ENCODE measurements around the gene GLT6D1. TPM values are rescaled to one million over a fixed set of nuclear protein-coding genes. Genes with fewer than 3 reads are reported as not detected.

Gene GLT6D1
- total and polyA plus RNA-seq, 2 of the 4 experiments (the other 2 are of a cell fraction) = not detected

DNA sequence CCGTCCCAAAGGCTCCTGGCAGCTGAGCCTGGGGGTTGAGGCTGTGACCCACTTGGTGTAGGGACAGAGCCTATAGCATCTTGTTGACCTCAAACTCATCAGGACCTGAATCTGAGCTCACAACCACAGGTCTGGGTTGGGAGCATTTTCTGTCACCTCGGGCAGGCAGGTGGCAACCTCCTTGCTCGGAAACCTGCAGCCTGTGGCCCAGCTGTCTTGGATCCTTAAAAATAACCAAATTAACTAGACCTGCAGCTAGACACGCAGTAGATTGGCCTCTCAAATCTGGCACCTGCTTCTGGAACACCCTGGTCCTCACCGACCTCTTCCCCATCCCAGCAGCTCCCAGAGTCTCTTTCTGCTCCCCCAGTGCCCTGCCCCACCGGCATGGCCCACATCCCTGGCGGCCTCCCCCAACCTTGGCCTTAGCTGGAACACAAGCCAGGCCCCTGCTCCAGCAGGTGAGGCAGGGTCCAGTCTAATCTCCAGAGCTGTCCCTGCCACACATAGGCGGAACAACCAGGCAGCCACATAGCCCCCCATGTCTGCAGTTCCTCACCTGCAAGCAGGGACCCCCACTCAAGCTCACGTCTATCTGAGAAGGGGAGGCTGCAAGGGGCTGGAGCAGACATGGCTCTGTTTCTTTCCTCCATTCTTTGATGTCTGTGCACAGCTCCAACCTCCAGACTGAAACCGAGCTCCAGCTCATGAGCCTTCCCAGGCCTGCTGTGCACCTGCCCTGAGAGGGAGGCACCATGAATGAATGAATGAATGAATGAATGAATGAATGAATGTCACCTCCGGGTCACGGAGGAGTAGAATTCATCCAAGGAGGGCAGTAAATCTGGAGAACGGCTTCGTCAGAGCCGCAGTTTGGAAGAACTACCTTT lies 49.5 kb downstream of the GLT6D1 start (continued):
- TF ChIP-seq, protein P1, sequence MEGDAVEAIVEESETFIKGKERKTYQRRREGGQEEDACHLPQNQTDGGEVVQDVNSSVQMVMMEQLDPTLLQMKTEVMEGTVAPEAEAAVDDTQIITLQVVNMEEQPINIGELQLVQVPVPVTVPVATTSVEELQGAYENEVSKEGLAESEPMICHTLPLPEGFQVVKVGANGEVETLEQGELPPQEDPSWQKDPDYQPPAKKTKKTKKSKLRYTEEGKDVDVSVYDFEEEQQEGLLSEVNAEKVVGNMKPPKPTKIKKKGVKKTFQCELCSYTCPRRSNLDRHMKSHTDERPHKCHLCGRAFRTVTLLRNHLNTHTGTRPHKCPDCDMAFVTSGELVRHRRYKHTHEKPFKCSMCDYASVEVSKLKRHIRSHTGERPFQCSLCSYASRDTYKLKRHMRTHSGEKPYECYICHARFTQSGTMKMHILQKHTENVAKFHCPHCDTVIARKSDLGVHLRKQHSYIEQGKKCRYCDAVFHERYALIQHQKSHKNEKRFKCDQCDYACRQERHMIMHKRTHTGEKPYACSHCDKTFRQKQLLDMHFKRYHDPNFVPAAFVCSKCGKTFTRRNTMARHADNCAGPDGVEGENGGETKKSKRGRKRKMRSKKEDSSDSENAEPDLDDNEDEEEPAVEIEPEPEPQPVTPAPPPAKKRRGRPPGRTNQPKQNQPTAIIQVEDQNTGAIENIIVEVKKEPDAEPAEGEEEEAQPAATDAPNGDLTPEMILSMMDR (conservative IDR thresholded peaks at IDR 0.05; ENCODE audit: low read depth, low read length) = no peak

DNA sequence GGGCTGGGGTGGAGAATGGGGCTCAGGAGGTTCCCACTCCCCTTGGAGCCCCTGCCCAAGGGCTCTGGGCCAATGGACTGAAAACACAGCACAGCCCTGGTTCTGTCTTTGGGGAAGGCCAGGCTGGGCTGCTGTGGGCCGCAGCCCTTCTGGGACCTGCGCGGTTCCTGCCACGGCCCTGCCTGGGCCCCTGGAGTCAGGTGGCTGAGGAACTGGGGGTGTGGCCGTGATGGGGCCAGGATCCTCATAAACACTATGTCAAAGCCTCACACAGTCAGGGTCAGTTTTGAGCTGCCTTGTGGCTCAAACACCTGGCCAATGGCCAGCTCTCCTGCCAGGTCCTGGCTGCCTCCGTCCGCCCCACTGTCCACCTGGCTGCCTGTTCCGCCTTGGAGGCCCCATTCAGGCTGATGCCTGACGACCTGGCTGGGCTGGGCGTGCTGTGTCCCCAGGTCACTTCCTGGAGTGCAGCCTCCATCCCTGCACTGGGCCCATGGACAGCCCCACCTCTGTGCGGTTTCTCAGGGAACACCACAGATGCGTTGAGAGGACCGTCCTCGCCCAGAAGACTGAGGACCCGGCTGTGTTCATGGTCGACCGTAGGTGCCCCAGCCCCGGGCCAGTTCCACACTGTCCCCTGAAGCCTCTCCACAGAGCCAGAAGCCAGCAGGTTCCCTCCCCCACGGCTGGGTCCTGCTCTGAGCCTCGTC lies 50.3 kb downstream of the GLT6D1 start:
- no peak for ATAC-seq (ENCODE audit: low read depth)
- H4K5ac ChIP-seq (ENCODE audit: low read depth, low read length) = no peak overlapping the region
- in situ Hi-C loops (cut with MboI; ENCODE audit: low sequenced_read_pairs) = no loop called here
- TF ChIP-seq FOS (IDR thresholded peaks at IDR 0.05; ENCODE audit: low read depth, low read length) (no peak), SMC3 (IDR thresholded peaks at IDR 0.05; ENCODE audit: low read depth, low read length) (no peak), RFX5 (IDR thresholded peaks at IDR 0.05; ENCODE audit: low read depth, low read length) (no peak), CEBPB (IDR thresholded peaks at IDR 0.05; ENCODE audit: low read depth, low read length) (no peak), RCOR1 (IDR thresholded peaks at IDR 0.05; ENCODE audit: insufficient replicate concordance, low read length) (no peak), MAFK (IDR thresholded peaks at IDR 0.05; ENCODE audit: low read depth, low read length) (no peak), NFE2L2 (IDR thresholded peaks at IDR 0.05; ENCODE audit: low read depth, low read length) (no peak)
- TF ChIP-seq, protein P2, sequence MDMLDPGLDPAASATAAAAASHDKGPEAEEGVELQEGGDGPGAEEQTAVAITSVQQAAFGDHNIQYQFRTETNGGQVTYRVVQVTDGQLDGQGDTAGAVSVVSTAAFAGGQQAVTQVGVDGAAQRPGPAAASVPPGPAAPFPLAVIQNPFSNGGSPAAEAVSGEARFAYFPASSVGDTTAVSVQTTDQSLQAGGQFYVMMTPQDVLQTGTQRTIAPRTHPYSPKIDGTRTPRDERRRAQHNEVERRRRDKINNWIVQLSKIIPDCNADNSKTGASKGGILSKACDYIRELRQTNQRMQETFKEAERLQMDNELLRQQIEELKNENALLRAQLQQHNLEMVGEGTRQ (IDR thresholded peaks at IDR 0.05; ENCODE audit: low read depth, low read length) = no peak
- TF ChIP-seq, protein P1 (conservative IDR thresholded peaks at IDR 0.05; ENCODE audit: low read depth, low read length) = no peak

More for the DNA sequence above, 50.3 kb downstream of the GLT6D1 start:
- dilution Hi-C loops (cut with HindIII; ENCODE audit: low sequenced_read_pairs, unreplicated experiment) = no loop called here
- no peaks in the 10 kb centered on the region for H3K9me3 ChIP-seq (ENCODE audit: control insufficient read depth, insufficient read depth, low read length)
- no peak overlapping the region for H3K4ac ChIP-seq (ENCODE audit: low read depth, low read length)
- H2AFZ ChIP-seq (replicated peaks; ENCODE audit: low read length, poor library complexity) = no peak overlapping the region
- H3K27ac ChIP-seq (ENCODE audit: insufficient read depth, low read length) = no peak overlapping the region
- no peak overlapping the region for H3K23ac ChIP-seq (ENCODE audit: low read depth, low read length)
- H2AK5ac ChIP-seq (ENCODE audit: low read depth, low read length) = no peak overlapping the region
- no peak overlapping the region for H3K9ac ChIP-seq (ENCODE audit: low read depth, low read length)
- H3K18ac ChIP-seq (ENCODE audit: low read depth, low read length) = no peak overlapping the region
- H4K20me1 ChIP-seq (ENCODE audit: insufficient read depth, low read length) = no peaks in the 10 kb centered on the region
- no peak overlapping the region for H3K4me2 ChIP-seq (ENCODE audit: low read depth, low read length)
- H4K91ac ChIP-seq (ENCODE audit: insufficient read depth, low read depth, low read length) = no peak overlapping the region
- no peaks in the 10 kb centered on the region for H3K79me1 ChIP-seq (ENCODE audit: low read depth in 1 of 2, low read length in 2 of 2)
- no peak overlapping the region for H2BK20ac ChIP-seq (ENCODE audit: low read depth, low read length)
- H3K56ac ChIP-seq (ENCODE audit: extremely low read depth, insufficient read depth, low read length) = no peak overlapping the region
- no peaks in the 10 kb centered on the region; the same call in 1 of the 2 replicates for H3K27me3 ChIP-seq (ENCODE audit: control insufficient read depth, insufficient read depth, low read length)
- ChIA-PET CTCF (no interaction called here), POLR2A (ENCODE audit: unreplicated experiment) (no interaction called here)
- H2BK120ac ChIP-seq (ENCODE audit: low read depth, low read length) = no peak overlapping the region
- WGBS, 2 experiments (ENCODE audit: extremely low coverage in 2 of 2, insufficient read length in 1 of 2) = 51% methylated on average over 4 of the region's 20 CpGs; no CpG with 5 or more reads in 1 of the 2 experiments
- no peak overlapping the region for H4K8ac ChIP-seq (ENCODE audit: low read depth in 2 of 2, low read length in 2 of 2)
- no peaks in the 10 kb centered on the region for H3K36me3 ChIP-seq (ENCODE audit: control insufficient read depth, insufficient read depth, low read length)
- no peak overlapping the region for H3K4me3 ChIP-seq (ENCODE audit: insufficient read depth, low read depth, low read length)
- no peaks in the 10 kb centered on the region for H3K9me1 ChIP-seq (ENCODE audit: insufficient read depth, low read length)
- no peak overlapping the region for H2BK5ac ChIP-seq (ENCODE audit: low read depth, low read length, poor library complexity, severe bottlenecking)
- no peaks in the 10 kb centered on the region for H3K4me1 ChIP-seq (ENCODE audit: control insufficient read depth, insufficient read depth, low read length)
- H3K14ac ChIP-seq (replicated peaks; ENCODE audit: low read depth, low read length) = no peak overlapping the region
- intact Hi-C loops (cut with micrococcal nuclease) = no loop called here
- H2AK9ac ChIP-seq (replicated peaks; ENCODE audit: low read depth, low read length, poor library complexity) = no peak overlapping the region
- H2BK15ac ChIP-seq (ENCODE audit: low read depth, low read length) = no peak overlapping the region
- no peak for DNase-seq
- no TSS peak for BruUV-seq (replicated peaks)

All from IMR-90 (cell line).